HUES48 (cell line): Measurements from ENCODE around the gene CMTM8.
"Not testable (repeated sequence)": the region's sequence is repeated elsewhere in the genome, so short reads cannot be mapped to it uniquely, and the experiment has no call there.

Experiments used
- H3K27ac ChIP-seq: one replicate; pipeline ENCODE4 v1.7.0; 2013; ENCODE audit warnings: low read depth, low read length, inconsistent platforms
- H3K27me3 ChIP-seq: 2 replicates; pipeline ENCODE4 v1.6.1; 2013; ENCODE audit warnings: mild to moderate bottlenecking, low read length; ENCODE audit not compliant: control insufficient read depth, insufficient read depth
- H3K36me3 ChIP-seq: 2 replicates; pipeline ENCODE4 v1.6.1; 2013; ENCODE audit warnings: low read length; ENCODE audit not compliant: control insufficient read depth, insufficient read depth
- H3K4me1 ChIP-seq: 2 replicates; pipeline ENCODE4 v1.6.1; 2013; ENCODE audit warnings: mild to moderate bottlenecking, low read length; ENCODE audit not compliant: control insufficient read depth, insufficient read depth
- H3K4me3 ChIP-seq: 2 replicates; pipeline ENCODE4 v1.5.1; 2013; ENCODE audit warnings: mild to moderate bottlenecking, low read depth, low read length
- H3K9ac ChIP-seq: 2 replicates; pipeline ENCODE4 v1.6.1; 2013; ENCODE audit warnings: mild to moderate bottlenecking, low read depth, low read length, moderate library complexity
- H3K9me3 ChIP-seq: 2 replicates; pipeline ENCODE4 v1.6.1; 2013; ENCODE audit warnings: low read length; ENCODE audit not compliant: control insufficient read depth, insufficient read depth

Gene CMTM8

GRCh38 chr3:32381922-32382321 lies 143.4 kb downstream of the CMTM8 start:
- Histone ChIP-seq H3K27me3 (no peaks in the 10 kb centered on the region), H3K36me3 (no peaks in the 10 kb centered on the region), H3K27ac (no peak overlapping the region), H3K9me3 (no peaks in the 10 kb centered on the region), H3K9ac (no peak overlapping the region), H3K4me3 (no peak overlapping the region), H3K4me1 (0 out of 2 replicates have a peak, but pooled peaks cover 4% of the 10 kb centered on the region)

DNA sequence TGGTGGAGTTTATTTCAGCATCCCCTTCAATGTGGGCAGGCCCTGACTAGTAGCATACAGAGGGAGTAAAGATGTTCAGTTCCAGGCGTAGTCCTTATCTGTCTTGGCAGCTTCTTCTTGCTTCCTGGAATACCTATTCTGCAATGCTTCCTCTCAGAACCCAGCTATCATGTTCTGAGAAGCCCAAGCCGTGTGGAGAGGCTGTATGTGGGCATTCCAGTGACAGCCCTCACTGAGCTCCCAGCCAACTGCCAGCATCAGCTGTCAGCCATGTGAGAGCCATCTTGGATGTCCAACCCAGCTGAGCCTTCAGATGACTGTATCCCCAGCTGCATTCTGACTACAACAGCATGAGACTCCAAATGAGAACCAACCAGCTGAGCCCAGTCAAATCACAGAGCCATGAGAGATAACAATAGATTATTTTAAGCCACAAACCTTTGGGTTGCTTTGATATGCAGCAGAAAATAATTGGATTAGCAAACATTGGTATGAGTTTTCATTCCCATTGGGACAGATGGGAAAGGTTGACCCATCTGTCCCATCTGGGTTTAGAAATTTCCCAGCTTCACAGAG lies 144.7 kb downstream of the CMTM8 start:
- H3K4me1 ChIP-seq = 0 out of 2 replicates have a peak, but pooled peaks cover 4% of the 10 kb centered on the region
- H3K4me3 ChIP-seq = no peak overlapping the region
- H3K9ac ChIP-seq = no peak overlapping the region
- no peak overlapping the region for H3K27ac ChIP-seq
- H3K9me3 ChIP-seq = no peaks in the 10 kb centered on the region
- no peaks in the 10 kb centered on the region for H3K36me3 ChIP-seq
- H3K27me3 ChIP-seq = no peaks in the 10 kb centered on the region

- H3K9ac ChIP-seq = no peak overlapping the region
- 0 out of 2 replicates have a peak, but pooled peaks cover 4% of the 10 kb centered on the region for H3K4me1 ChIP-seq
- H3K9me3 ChIP-seq = no peaks in the 10 kb centered on the region
- no peak overlapping the region for H3K4me3 ChIP-seq
- no peak overlapping the region for H3K27ac ChIP-seq
- no peaks in the 10 kb centered on the region for H3K27me3 ChIP-seq
- no peaks in the 10 kb centered on the region for H3K36me3 ChIP-seq
Observed at GRCh38 chr3:32384938-32385337, 146.5 kb downstream of the CMTM8 start.

GRCh38 chr3:32387512-32387911 lies 149.0 kb downstream of the CMTM8 start:
- H3K9ac ChIP-seq = no peak overlapping the region
- H3K36me3 ChIP-seq = no peaks in the 10 kb centered on the region
- no peaks in the 10 kb centered on the region for H3K4me1 ChIP-seq

DNA sequence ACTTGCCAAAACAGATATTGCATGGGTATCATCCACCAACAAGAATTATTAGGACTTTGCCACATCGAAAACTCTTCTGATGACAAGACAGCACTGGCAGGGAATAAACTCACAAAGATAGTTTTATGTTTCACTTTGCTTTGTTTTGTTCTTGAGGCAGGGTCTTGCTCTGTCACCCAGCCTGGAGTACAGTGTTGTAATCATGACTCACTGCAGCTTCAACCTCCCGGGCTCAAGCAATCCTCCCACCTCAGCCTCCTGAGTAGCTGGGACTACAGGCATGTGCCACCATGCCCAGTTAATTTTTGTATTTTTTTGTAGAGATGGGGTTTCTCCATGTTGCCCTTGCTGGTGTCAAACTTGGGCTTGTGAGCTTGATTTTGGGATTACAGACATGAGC lies 151.1 kb downstream of the CMTM8 start:
- not testable (repeated sequence) for H3K36me3 ChIP-seq, H3K9me3 ChIP-seq, H3K27ac ChIP-seq, H3K4me3 ChIP-seq, H3K4me1 ChIP-seq, H3K9ac ChIP-seq
- H3K27me3 ChIP-seq = peaks cover 17% of the 10 kb centered on the region

More at GRCh38 chr3:32387512-32387911, 149.0 kb downstream of the CMTM8 start:
- H3K27me3 ChIP-seq = peaks cover 7% of the 10 kb centered on the region
- H3K4me3 ChIP-seq = no peak overlapping the region
- no peaks in the 10 kb centered on the region for H3K9me3 ChIP-seq
- H3K27ac ChIP-seq = no peak overlapping the region

DNA sequence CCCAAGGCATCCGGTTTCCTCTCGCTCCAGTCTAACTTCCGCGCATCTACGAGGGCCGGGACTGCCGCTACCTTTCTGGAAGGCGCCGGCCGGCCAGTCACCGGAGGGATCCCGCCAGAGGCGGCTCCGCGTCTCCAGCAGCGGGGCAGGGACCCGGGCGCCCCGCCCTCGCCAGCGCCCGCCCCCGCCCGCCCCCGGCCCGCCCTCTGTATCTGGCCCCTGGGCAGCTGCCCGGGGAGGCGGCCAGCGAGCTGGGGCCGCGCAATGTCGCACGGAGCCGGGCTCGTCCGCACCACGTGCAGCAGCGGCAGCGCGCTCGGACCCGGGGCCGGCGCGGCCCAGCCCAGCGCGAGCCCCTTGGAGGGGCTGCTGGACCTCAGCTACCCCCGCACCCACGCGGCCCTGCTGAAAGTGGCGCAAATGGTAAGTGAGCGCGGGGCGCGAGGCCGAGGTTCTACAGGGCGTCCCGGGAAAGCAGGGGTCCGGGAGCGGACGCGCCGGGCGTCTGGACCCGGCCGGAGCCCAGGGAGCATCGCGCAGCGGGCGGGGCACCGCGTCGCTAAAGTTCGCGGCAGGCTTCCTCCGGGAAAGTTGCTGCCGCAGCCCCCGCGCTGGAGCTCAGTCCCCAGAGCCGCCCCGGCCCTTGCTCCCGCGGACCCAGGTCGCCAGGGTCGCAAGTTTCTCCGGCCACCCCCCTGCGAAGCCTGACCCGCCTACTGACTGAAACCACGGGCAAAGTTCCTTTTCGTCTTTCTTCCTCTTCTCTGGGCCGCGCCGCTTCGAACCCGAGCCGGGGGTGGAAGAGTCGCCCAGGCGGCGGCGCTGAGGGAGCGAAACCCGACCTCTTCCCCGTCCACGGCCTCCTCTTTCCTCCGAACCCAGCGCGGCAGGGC lies 153.4 kb downstream of the CMTM8 start, which contains the start of gene CMTM7:
TSS of gene CMTM7 (plus strand) at position 211 of the 893 bp plus-strand sequence. CDS start at position 265, 54 bp downstream.
- Histone ChIP-seq H3K27me3 (peaks cover 17% of the 10 kb centered on the region), H3K4me3 (peak within 1 kb of the TSS; percentile 74), H3K9me3 (no peaks in the 10 kb centered on the region), H3K27ac (peak within 1 kb of the TSS; percentile 44), H3K36me3 (peaks cover 4% of the 10 kb centered on the region; the same call in 1 of the 2 replicates), H3K9ac (peak within 1 kb of the TSS; percentile 77), H3K4me1 (peaks cover 5% of the 10 kb centered on the region; the same call in 1 of the 2 replicates)

GRCh38 chr3:32392536-32393302 lies 154.2 kb downstream of the CMTM8 start:
- Histone ChIP-seq H3K9ac (peak overlapping the region; percentile 77), H3K27me3 (peaks cover 17% of the 10 kb centered on the region), H3K4me3 (peak overlapping the region; percentile 74), H3K36me3 (peaks cover 4% of the 10 kb centered on the region; the same call in 1 of the 2 replicates), H3K4me1 (peaks cover 5% of the 10 kb centered on the region; the same call in 1 of the 2 replicates), H3K9me3 (no peaks in the 10 kb centered on the region), H3K27ac (peak overlapping the region; percentile 44)

DNA sequence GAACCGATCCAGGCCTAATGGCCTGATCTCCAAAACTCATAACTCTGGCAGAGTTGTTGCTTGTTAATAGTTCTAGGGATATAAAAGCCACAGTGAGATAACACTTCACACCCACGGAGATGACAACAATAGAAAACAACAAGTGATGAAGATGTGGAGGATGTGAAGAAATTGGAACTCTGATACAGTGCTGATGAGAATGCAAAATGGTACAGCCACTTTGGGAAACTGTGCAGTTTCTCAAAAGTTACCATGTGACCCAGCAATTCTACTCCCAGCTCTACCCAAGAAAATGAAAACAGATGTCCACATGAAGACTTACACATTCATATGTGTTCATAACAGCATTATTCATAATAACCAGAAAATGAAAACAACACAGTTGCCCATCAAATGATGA lies 157.0 kb downstream of the CMTM8 start:
- Histone ChIP-seq H3K36me3 (peaks cover 4% of the 10 kb centered on the region; the same call in 1 of the 2 replicates), H3K9ac (no peak overlapping the region), H3K27me3 (peaks cover 17% of the 10 kb centered on the region), H3K4me1 (peaks cover 9% of the 10 kb centered on the region), H3K9me3 (no peaks in the 10 kb centered on the region), H3K27ac (no peak overlapping the region), H3K4me3 (no peak overlapping the region)

DNA sequence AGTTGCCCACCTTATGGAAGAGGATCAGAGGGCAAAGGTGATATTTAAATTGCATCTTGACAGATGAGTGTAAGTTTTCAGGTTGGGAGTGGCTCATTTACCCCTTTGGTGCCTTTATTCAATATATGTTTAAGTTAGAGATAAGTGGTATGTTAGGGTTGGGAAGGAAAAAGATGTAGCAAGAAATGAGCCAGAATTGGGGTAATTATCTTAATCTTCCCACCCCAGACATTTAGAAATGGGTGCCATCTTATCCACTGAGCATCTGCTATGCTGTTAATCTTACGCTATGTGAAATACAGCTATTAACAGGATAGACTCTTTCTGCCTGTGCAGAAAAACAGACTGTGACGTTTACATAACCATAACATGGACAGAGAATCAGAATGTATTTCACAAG lies 159.5 kb downstream of the CMTM8 start:
- H3K9ac ChIP-seq = no peak overlapping the region
- H3K9me3 ChIP-seq = no peaks in the 10 kb centered on the region
- peaks cover 24% of the 10 kb centered on the region for H3K4me1 ChIP-seq
- H3K4me3 ChIP-seq = no peak overlapping the region
- H3K27ac ChIP-seq = no peak overlapping the region
- peaks cover 6% of the 10 kb centered on the region for H3K27me3 ChIP-seq
- peaks cover 4% of the 10 kb centered on the region; the same call in 1 of the 2 replicates for H3K36me3 ChIP-seq

GRCh38 chr3:32398531-32398930 lies 160.1 kb downstream of the CMTM8 start:
- H3K27ac ChIP-seq = no peak overlapping the region
- H3K4me3 ChIP-seq = no peak overlapping the region
- H3K9me3 ChIP-seq = no peaks in the 10 kb centered on the region
- peaks cover 4% of the 10 kb centered on the region; the same call in 1 of the 2 replicates for H3K36me3 ChIP-seq
- peaks cover under 1% of the 10 kb centered on the region; the same call in 1 of the 2 replicates for H3K27me3 ChIP-seq
- H3K9ac ChIP-seq = no peak overlapping the region
- peaks cover 26% of the 10 kb centered on the region for H3K4me1 ChIP-seq
